Mucosa of descending colon (tissue), 3 donors: ENCODE measurements around the gene TMEM234. TPM values are rescaled to one million over a fixed set of nuclear protein-coding genes. Genes with fewer than 3 reads are reported as not detected.

Experiments used
- ATAC-seq: fragments of 200-7000 bp; cut with Tn5 transposase; one replicate; pipeline ENCODE4 v1.9.1; 2020; ENCODE audit warnings: mild to moderate bottlenecking, moderate library complexity
- DNase-seq, 3 donors: peaks; one replicate each; pipeline ENCODE4 v3.0.0-alpha.2; 2020
- H3K36me3 ChIP-seq: fragments of 200-600 bp; one replicate; pipeline ENCODE4 v1.8.0; 2021; ENCODE audit warnings: low read depth, mild to moderate bottlenecking
- H3K4me1 ChIP-seq: fragments of 200-600 bp; one replicate; pipeline ENCODE4 v1.8.0; 2021; ENCODE audit warnings: low read depth, mild to moderate bottlenecking
- H3K4me3 ChIP-seq: fragments of 200-600 bp; one replicate; pipeline ENCODE4 v1.8.0; 2021; ENCODE audit warnings: mild to moderate bottlenecking
- H3K9me3 ChIP-seq: fragments of 200-600 bp; one replicate; pipeline ENCODE4 v1.8.0; 2021; ENCODE audit warnings: mild to moderate bottlenecking
- CTCF ChIP-seq: fragments of 200-600 bp; IDR thresholded peaks from one replicate; pipeline ENCODE4 v1.8.0; 2022; ENCODE audit warnings: antibody characterized with exemption, mild to moderate bottlenecking
- intact Hi-C, 2 donors: fragments of 100-400 bp; cut with DNase I in 1 of 2; cut with micrococcal nuclease in 1 of 2; formaldehyde crosslinking; loops; one replicate each; pipeline versions ENCODE4 v1.11.0 to v1.11.1; 2022; cut with DNase I, micrococcal nuclease
- total RNA-seq, 3 donors: library from RNA; stranded (reverse); fragmentation: NEBNext Ultra II Directional in 2 of 3; extraction: Animal tissue kit (Norgen Biotek cat#: 25700) in 2 of 3; gene quantifications; one replicate each; pipeline versions ENCODE4 v1.2.1 to v1.2.4, GENCODE V29; 2021 to 2023
- donor health status: DM: no; HTN: no; CAD: no; lungs with moderate emphysema.
- donor health status: DM: no; HTN: no; CAD: no.
- donor health status: DM: no; HTN: yes; CAD: no.

TMEM234 gene
- total RNA-seq, 3 donors from 2014 or later = 21.1 to 35.6 (median 28.0) TPM

- no peak for DNase-seq
- peaks cover 5% of the 10 kb centered on the region for H3K4me1 ChIP-seq
- intact Hi-C loops = no loop called here
- no peaks in the 10 kb centered on the region for H3K36me3 ChIP-seq
- no peak overlapping the region for H3K4me3 ChIP-seq
- H3K9me3 ChIP-seq = no peaks in the 10 kb centered on the region
- no peak for TF ChIP-seq CTCF
- no peak for ATAC-seq
Measured at GRCh38 chr1:32172621-32173245, 49.4 kb downstream of the TMEM234 start.

- H3K9me3 ChIP-seq = no peaks in the 10 kb centered on the region
- no peaks in the 10 kb centered on the region for H3K4me1 ChIP-seq
- no peak overlapping the region for H3K4me3 ChIP-seq
- DNase-seq (no peak), ATAC-seq (no peak)
- H3K36me3 ChIP-seq = peaks cover 4% of the 10 kb centered on the region
- intact Hi-C loops = no loop called here
- TF ChIP-seq CTCF = no peak
Measured at GRCh38 chr1:32170991-32171390, 51.2 kb downstream of the TMEM234 start.

Other genes starting within 250 kb of the TMEM234 start
- 100 to 1,000 TPM in 1 of 3 donors, 10 to 100 TPM in 2; 85.2 to 127 (median 90.5) TPM for gene KHDRBS1, start 208.5 kb downstream of the TMEM234 start, total RNA-seq
- 10 to 100 TPM in 2 of 3 donors, 1 to 10 TPM in 1; 9.7 to 14.2 (median 12.2) TPM for gene TMEM39B, start 149.4 kb downstream of the TMEM234 start, total RNA-seq
- 10 to 100 TPM; 47.1 to 70.7 (median 50.1) TPM for gene KPNA6, start 114.3 kb downstream of the TMEM234 start, total RNA-seq
- gene TXLNA, start 42.7 kb downstream of the TMEM234 start, total RNA-seq = 10 to 100 TPM; 31.0 to 45.2 (median 39.3) TPM
- gene CCDC28B, start 21.8 kb downstream of the TMEM234 start, total RNA-seq = 1 to 10 TPM; 1.5 to 4.2 (median 3.2) TPM
- 1 to 10 TPM; 1.1 to 2.2 (median 1.9) TPM for gene IQCC, start 16.7 kb downstream of the TMEM234 start, total RNA-seq
- gene DCDC2B, start 13.3 kb downstream of the TMEM234 start, total RNA-seq = not detected
- 100 to 1,000 TPM; 111 to 138 (median 115) TPM for gene EIF3I, start 54 bp upstream of the TMEM234 start, total RNA-seq
- gene FAM167B, start 24.9 kb upstream of the TMEM234 start, total RNA-seq = 1 to 10 TPM; 3.4 to 5.5 (median 5.5) TPM
- 1 to 10 TPM; 4.7 to 6.0 (median 5.9) TPM for gene LCK, start 28.9 kb upstream of the TMEM234 start, total RNA-seq
- gene HDAC1, start 69.7 kb upstream of the TMEM234 start, total RNA-seq = 100 to 1,000 TPM; 143 to 208 (median 203) TPM
- 100 to 1,000 TPM in 2 of 3 donors, 10 to 100 TPM in 1; 37.0 to 149 (median 140) TPM for gene MARCKSL1, start 113.9 kb upstream of the TMEM234 start, total RNA-seq
- 10 to 100 TPM in 1 of 3 donors, 1 to 10 TPM in 2; 8.5 to 12.9 (median 9.2) TPM for gene FAM229A, start 140.1 kb upstream of the TMEM234 start, total RNA-seq
- gene TSSK3, start 140.2 kb upstream of the TMEM234 start, total RNA-seq = 1 to 10 TPM; 1.8 to 3.6 (median 2.3) TPM
- 10 to 100 TPM; 72.1 to 89.9 (median 73.1) TPM for gene BSDC1, start 172.1 kb upstream of the TMEM234 start, total RNA-seq
- under 1 TPM in 1 of 3 donors, not detected in 2; 0.03 TPM for gene ZBTB8B, start 242.7 kb upstream of the TMEM234 start, total RNA-seq